ENCODE results near the gene SHISA9.

Gene SHISA9

DNA sequence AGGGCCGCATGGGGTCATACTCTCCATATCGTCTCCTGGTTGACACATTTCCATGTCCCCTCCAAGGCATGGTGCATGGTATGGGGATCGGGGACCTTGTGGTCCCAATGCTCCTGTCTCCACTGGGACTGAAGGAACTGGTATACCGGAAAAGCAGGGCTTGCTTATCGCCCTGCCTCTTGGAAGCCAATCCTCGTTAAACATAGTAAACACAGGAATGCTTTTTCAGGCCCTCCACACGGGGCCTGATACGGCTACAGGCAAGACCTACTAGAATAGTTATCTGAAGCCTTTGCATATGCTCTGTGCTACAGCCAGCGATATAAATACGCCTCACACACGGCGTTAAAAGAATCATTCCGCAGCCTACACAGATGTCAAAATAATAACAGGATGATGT lies 159.5 kb downstream of the SHISA9 start:
- TF ChIP-seq, protein P1, sequence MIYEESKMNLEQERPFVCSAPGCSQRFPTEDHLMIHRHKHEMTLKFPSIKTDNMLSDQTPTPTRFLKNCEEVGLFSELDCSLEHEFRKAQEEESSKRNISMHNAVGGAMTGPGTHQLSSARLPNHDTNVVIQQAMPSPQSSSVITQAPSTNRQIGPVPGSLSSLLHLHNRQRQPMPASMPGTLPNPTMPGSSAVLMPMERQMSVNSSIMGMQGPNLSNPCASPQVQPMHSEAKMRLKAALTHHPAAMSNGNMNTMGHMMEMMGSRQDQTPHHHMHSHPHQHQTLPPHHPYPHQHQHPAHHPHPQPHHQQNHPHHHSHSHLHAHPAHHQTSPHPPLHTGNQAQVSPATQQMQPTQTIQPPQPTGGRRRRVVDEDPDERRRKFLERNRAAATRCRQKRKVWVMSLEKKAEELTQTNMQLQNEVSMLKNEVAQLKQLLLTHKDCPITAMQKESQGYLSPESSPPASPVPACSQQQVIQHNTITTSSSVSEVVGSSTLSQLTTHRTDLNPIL (CRISPR knock-in tag; IDR thresholded peaks at IDR 0.05; ENCODE audit: low read depth), result no peak
- TF ChIP-seq, protein P2, sequence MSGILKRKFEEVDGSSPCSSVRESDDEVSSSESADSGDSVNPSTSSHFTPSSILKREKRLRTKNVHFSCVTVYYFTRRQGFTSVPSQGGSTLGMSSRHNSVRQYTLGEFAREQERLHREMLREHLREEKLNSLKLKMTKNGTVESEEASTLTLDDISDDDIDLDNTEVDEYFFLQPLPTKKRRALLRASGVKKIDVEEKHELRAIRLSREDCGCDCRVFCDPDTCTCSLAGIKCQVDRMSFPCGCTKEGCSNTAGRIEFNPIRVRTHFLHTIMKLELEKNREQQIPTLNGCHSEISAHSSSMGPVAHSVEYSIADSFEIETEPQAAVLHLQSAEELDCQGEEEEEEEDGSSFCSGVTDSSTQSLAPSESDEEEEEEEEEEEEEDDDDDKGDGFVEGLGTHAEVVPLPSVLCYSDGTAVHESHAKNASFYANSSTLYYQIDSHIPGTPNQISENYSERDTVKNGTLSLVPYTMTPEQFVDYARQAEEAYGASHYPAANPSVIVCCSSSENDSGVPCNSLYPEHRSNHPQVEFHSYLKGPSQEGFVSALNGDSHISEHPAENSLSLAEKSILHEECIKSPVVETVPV (CRISPR knock-in tag; IDR thresholded peaks at IDR 0.05), result no peak
- TF ChIP-seq ZC3H10 (CRISPR knock-in tag; IDR thresholded peaks at IDR 0.05), result no peak
- no peak for ATAC-seq

DNA sequence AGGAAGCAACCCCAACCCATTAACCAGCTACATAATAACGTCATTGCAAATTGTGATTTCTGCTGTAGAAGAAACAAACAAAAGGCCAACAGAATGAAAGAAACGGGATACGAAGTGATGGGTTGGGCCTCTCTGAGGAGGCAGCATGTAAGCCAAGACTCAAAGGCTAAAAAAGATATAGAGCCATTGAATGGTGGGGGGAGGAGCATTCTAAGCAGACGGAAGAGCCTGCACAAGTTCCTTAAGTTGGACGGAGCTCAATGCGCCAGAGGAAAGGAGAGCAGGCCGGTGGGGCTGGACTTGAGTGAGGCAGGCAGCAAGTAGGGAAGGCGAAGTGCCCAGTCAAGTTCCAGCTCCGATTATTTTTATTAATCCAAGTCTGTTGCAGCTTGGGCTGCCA lies 160.3 kb downstream of the SHISA9 start:
- no peak for TF ChIP-seq ZNF70 (CRISPR knock-in tag; IDR thresholded peaks at IDR 0.05)
- TF ChIP-seq, protein P3, sequence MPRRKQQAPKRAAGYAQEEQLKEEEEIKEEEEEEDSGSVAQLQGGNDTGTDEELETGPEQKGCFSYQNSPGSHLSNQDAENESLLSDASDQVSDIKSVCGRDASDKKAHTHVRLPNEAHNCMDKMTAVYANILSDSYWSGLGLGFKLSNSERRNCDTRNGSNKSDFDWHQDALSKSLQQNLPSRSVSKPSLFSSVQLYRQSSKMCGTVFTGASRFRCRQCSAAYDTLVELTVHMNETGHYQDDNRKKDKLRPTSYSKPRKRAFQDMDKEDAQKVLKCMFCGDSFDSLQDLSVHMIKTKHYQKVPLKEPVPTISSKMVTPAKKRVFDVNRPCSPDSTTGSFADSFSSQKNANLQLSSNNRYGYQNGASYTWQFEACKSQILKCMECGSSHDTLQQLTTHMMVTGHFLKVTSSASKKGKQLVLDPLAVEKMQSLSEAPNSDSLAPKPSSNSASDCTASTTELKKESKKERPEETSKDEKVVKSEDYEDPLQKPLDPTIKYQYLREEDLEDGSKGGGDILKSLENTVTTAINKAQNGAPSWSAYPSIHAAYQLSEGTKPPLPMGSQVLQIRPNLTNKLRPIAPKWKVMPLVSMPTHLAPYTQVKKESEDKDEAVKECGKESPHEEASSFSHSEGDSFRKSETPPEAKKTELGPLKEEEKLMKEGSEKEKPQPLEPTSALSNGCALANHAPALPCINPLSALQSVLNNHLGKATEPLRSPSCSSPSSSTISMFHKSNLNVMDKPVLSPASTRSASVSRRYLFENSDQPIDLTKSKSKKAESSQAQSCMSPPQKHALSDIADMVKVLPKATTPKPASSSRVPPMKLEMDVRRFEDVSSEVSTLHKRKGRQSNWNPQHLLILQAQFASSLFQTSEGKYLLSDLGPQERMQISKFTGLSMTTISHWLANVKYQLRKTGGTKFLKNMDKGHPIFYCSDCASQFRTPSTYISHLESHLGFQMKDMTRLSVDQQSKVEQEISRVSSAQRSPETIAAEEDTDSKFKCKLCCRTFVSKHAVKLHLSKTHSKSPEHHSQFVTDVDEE (CRISPR knock-in tag; IDR thresholded peaks at IDR 0.05), result no peak
- no peak for TF ChIP-seq SNAI2 (CRISPR knock-in tag; IDR thresholded peaks at IDR 0.05)
- TF ChIP-seq OSR1 (CRISPR knock-in tag; IDR thresholded peaks at IDR 0.05), result no peak
- ATAC-seq, result no peak

DNA sequence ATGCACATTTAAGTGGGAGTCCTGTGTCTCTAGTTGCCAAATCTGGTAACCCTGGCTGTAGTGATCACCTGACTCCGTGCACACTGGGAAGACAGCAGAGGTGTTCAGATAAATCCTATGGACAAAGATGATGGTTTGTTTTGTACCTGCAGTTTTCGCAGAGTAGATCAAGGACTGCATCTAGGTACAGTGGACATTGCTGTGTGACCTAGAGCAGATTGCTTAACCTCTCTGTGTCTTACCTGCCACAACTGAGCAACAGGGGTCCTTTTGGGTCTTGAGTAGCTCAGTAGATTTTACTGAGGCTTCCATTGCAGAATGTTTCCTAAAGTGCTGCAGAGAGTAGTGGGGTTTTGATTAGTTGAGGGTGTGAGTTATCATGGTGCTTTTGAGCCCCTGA lies 160.8 kb downstream of the SHISA9 start:
- no peak for TF ChIP-seq ISL1 (CRISPR knock-in tag; IDR thresholded peaks at IDR 0.05)
- no peak for TF ChIP-seq PPARA (CRISPR knock-in tag; IDR thresholded peaks at IDR 0.05; ENCODE audit: borderline replicate concordance)
- no peak for ATAC-seq

DNA sequence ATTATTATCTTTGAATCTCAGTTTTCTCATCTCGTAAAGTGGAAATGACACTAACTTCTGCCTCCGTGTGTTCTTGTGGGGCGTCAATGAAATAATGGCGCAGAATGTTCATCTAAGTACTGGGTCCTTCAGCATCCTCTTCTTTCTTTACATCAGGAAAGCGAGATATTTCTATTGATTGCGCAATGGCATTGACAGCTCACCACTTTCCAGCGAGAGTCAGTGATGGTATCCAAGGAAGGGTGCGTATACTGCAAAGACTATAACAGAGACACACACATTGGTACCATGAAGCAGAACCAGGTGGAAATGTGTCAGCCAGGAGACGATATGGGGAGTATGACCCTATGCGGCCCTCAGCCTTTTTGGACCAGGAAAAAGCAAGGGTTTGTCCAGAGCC lies 162.1 kb downstream of the SHISA9 start:
- TF ChIP-seq ZNF8 (CRISPR knock-in tag; IDR thresholded peaks at IDR 0.05), result no peak
- TF ChIP-seq, protein P3 (CRISPR knock-in tag; IDR thresholded peaks at IDR 0.05), result no peak
- TF ChIP-seq, protein P4, sequence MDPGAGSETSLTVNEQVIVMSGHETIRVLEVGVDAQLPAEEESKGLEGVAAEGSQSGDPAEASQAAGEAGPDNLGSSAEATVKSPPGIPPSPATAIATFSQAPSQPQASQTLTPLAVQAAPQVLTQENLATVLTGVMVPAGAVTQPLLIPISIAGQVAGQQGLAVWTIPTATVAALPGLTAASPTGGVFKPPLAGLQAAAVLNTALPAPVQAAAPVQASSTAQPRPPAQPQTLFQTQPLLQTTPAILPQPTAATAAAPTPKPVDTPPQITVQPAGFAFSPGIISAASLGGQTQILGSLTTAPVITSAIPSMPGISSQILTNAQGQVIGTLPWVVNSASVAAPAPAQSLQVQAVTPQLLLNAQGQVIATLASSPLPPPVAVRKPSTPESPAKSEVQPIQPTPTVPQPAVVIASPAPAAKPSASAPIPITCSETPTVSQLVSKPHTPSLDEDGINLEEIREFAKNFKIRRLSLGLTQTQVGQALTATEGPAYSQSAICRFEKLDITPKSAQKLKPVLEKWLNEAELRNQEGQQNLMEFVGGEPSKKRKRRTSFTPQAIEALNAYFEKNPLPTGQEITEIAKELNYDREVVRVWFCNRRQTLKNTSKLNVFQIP (CRISPR knock-in tag; IDR thresholded peaks at IDR 0.05; ENCODE audit: borderline replicate concordance, low read depth), result no peak
- TF ChIP-seq SNAI2 (CRISPR knock-in tag; IDR thresholded peaks at IDR 0.05), result no peak
- no peak for TF ChIP-seq ZFP30 (CRISPR knock-in tag; IDR thresholded peaks at IDR 0.05)
- TF ChIP-seq TCF4 (CRISPR knock-in tag; IDR thresholded peaks at IDR 0.05; ENCODE audit: borderline replicate concordance), result no peak
- TF ChIP-seq BACH2 (CRISPR knock-in tag; IDR thresholded peaks at IDR 0.05; ENCODE audit: borderline replicate concordance), result no peak
- no peak for TF ChIP-seq ZC3H10 (CRISPR knock-in tag; IDR thresholded peaks at IDR 0.05)
- TF ChIP-seq OSR1 (CRISPR knock-in tag; IDR thresholded peaks at IDR 0.05), result no peak
- no peak for TF ChIP-seq ZNF565 (CRISPR knock-in tag; conservative IDR thresholded peaks at IDR 0.05; ENCODE audit: low read depth)
- TF ChIP-seq, protein P2 (CRISPR knock-in tag; IDR thresholded peaks at IDR 0.05), result no peak
- no peak for TF ChIP-seq ARNTL (CRISPR knock-in tag; IDR thresholded peaks at IDR 0.05; ENCODE audit: borderline replicate concordance, low read depth)
- no peak for TF ChIP-seq GLIS3 (CRISPR knock-in tag; IDR thresholded peaks at IDR 0.05)
- TF ChIP-seq ISL1 (CRISPR knock-in tag; IDR thresholded peaks at IDR 0.05), result no peak
- no peak for ATAC-seq
